HEK293 (cell line): ENCODE data around the gene BIN2.

Experiments
- ZNF223 ChIP-seq: fragments of 450-650 bp; formaldehyde crosslinking; IDR thresholded peaks from 2 replicates; pipeline ENCODE4 v1.5.1; 2016; ENCODE audit warnings: missing biosample characterization, missing genetic modification characterization
- TF ChIP-seq, protein P1 (sequence below): fragments of 450-650 bp; formaldehyde crosslinking; IDR thresholded peaks from 2 replicates; pipeline ENCODE4 v1.5.1; 2016; ENCODE audit warnings: missing biosample characterization, missing genetic modification characterization
- TF ChIP-seq, protein P2 (sequence below): fragments of 450-650 bp; formaldehyde crosslinking; IDR thresholded peaks from 2 replicates; pipeline ENCODE4 v1.5.1; 2016; ENCODE audit warnings: missing biosample characterization, missing genetic modification characterization

DNA sequence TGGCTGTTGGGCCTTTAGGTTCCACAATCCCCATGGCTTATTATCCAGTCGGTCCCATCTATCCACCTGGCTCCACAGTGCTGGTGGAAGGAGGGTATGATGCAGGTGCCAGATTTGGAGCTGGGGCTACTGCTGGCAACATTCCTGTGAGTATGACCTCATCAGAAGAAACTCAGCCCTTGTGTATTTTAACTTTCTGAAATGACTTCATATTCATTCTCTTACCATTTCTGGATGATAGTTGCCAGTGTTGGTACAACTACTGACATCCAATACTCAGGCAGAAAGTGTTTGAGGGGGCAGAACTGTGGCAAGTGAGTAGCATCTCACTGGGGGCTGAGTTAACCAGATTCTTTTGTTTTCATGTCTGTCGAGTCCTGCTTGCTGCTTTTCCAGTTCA, 83.0 kb downstream of the BIN2 start:
- TF ChIP-seq, protein P1, sequence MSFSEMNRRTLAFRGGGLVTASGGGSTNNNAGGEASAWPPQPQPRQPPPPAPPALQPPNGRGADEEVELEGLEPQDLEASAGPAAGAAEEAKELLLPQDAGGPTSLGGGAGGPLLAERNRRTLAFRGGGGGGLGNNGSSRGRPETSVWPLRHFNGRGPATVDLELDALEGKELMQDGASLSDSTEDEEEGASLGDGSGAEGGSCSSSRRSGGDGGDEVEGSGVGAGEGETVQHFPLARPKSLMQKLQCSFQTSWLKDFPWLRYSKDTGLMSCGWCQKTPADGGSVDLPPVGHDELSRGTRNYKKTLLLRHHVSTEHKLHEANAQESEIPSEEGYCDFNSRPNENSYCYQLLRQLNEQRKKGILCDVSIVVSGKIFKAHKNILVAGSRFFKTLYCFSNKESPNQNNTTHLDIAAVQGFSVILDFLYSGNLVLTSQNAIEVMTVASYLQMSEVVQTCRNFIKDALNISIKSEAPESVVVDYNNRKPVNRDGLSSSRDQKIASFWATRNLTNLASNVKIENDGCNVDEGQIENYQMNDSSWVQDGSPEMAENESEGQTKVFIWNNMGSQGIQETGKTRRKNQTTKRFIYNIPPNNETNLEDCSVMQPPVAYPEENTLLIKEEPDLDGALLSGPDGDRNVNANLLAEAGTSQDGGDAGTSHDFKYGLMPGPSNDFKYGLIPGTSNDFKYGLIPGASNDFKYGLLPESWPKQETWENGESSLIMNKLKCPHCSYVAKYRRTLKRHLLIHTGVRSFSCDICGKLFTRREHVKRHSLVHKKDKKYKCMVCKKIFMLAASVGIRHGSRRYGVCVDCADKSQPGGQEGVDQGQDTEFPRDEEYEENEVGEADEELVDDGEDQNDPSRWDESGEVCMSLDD (tag by site-specific recombination), result no peak
- TF ChIP-seq, protein P2, sequence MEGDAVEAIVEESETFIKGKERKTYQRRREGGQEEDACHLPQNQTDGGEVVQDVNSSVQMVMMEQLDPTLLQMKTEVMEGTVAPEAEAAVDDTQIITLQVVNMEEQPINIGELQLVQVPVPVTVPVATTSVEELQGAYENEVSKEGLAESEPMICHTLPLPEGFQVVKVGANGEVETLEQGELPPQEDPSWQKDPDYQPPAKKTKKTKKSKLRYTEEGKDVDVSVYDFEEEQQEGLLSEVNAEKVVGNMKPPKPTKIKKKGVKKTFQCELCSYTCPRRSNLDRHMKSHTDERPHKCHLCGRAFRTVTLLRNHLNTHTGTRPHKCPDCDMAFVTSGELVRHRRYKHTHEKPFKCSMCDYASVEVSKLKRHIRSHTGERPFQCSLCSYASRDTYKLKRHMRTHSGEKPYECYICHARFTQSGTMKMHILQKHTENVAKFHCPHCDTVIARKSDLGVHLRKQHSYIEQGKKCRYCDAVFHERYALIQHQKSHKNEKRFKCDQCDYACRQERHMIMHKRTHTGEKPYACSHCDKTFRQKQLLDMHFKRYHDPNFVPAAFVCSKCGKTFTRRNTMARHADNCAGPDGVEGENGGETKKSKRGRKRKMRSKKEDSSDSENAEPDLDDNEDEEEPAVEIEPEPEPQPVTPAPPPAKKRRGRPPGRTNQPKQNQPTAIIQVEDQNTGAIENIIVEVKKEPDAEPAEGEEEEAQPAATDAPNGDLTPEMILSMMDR (tag by site-specific recombination), result no peak
- no peak for TF ChIP-seq ZNF223 (tag by site-specific recombination)
